ENCODE measurements around the gene SLC44A4.

Gene SLC44A4

GRCh38 chr6:31915351-31915750, 36.6 kb upstream of the SLC44A4 start:
- no peak for TF ChIP-seq SIN3A (IDR thresholded peaks at IDR 0.05; ENCODE audit: borderline replicate concordance, insufficient read depth, low read length)
- no peak for TF ChIP-seq TAF1 (IDR thresholded peaks at IDR 0.05; ENCODE audit: borderline replicate concordance, insufficient read depth, low read length)
- no peak for TF ChIP-seq FOXP2 (optimal IDR thresholded peaks at IDR 0.05; ENCODE audit: borderline replicate concordance, extremely low read depth, extremely low read length, insufficient read depth)
- no peak for TF ChIP-seq REST (IDR thresholded peaks at IDR 0.05; ENCODE audit: insufficient read depth in 1 of 2, low read depth in 2 of 2, low read length in 2 of 2)
- no peak for TF ChIP-seq POLR2AphosphoS5 (IDR thresholded peaks at IDR 0.05; ENCODE audit: low read depth, low read length)

- TF ChIP-seq SIN3A (IDR thresholded peaks at IDR 0.05; ENCODE audit: borderline replicate concordance, insufficient read depth, low read length) (no peak), REST (IDR thresholded peaks at IDR 0.05; ENCODE audit: insufficient read depth in 1 of 2, low read depth in 2 of 2, low read length in 2 of 2) (no peak), TAF1 (IDR thresholded peaks at IDR 0.05; ENCODE audit: borderline replicate concordance, insufficient read depth, low read length) (no peak), FOXP2 (optimal IDR thresholded peaks at IDR 0.05; ENCODE audit: borderline replicate concordance, extremely low read depth, extremely low read length, insufficient read depth) (no peak)
Observed at GRCh38 chr6:31911826-31912585, 33.2 kb upstream of the SLC44A4 start.

DNA sequence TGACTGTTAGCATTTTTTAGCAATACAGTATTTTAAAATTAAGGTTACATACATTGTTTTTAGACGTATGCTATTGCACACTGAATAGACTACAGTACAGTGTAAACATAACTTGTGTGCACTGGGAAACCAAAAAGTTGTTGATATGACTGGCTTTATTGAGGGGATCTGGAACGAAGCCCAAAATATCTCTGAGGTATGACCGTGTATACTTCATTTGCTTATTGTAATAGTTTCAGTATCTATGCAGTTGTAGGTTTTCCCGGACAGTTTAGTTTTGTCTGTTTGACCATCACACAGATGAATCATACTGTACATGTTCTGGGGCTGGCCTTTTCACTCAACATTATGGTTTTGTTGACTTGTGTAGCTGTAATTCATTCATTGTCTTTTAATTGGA, 30.0 kb upstream of the SLC44A4 start:
- TF ChIP-seq FOXP2 (optimal IDR thresholded peaks at IDR 0.05; ENCODE audit: borderline replicate concordance, extremely low read depth, extremely low read length, insufficient read depth) = no peak
- TF ChIP-seq TAF1 (IDR thresholded peaks at IDR 0.05; ENCODE audit: borderline replicate concordance, insufficient read depth, low read length) = no peak
- TF ChIP-seq REST (IDR thresholded peaks at IDR 0.05; ENCODE audit: insufficient read depth in 1 of 2, low read depth in 2 of 2, low read length in 2 of 2) = no peak
- no peak for TF ChIP-seq SIN3A (IDR thresholded peaks at IDR 0.05; ENCODE audit: borderline replicate concordance, insufficient read depth, low read length)
- TF ChIP-seq POLR2AphosphoS5 (IDR thresholded peaks at IDR 0.05; ENCODE audit: low read depth, low read length) = no peak

DNA sequence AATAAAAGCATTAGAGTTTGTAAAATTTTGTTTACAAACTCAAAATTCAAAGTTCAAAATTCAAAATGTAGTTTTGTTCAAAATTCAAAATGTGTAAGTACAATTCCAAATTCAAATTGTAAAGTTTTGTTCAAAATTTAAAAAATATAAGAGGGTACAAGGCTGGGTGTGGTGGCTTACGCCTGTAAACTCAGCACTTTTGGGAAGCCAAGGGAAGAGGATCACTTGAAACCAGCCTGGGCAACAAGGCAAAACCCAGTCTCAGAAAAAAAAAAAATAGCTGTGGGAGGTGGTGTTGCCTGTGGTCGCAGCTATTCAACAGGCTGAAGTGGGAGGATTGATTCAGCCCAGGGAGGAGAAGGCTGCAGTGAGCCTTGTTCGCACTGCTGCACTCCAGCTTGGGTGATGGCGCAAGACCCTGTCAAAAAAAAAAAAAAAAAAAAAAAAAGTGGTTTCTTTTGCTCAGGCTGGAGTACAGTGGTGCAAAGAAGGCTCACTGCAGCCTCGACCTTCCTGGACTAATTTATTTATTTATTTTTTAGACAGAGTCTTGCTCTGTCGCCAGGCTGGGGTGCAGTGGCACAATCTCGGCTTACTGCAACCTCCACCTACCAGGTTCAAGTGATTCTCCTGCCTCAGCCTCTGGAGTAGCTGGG, 28.5 kb upstream of the SLC44A4 start:
- TF ChIP-seq SIN3A (IDR thresholded peaks at IDR 0.05; ENCODE audit: borderline replicate concordance, insufficient read depth, low read length) (no peak), TAF1 (IDR thresholded peaks at IDR 0.05; ENCODE audit: borderline replicate concordance, insufficient read depth, low read length) (no peak), FOXP2 (optimal IDR thresholded peaks at IDR 0.05; ENCODE audit: borderline replicate concordance, extremely low read depth, extremely low read length, insufficient read depth) (no peak), POLR2AphosphoS5 (IDR thresholded peaks at IDR 0.05; ENCODE audit: low read depth, low read length) (no peak), REST (IDR thresholded peaks at IDR 0.05; ENCODE audit: insufficient read depth in 1 of 2, low read depth in 2 of 2, low read length in 2 of 2) (no peak)

Measured in PFSK-1 (cell line).